Stimulated activated naive CD8-positive, alpha-beta T cell treated with anti-CD3 and anti-CD28 coated beads, Interleukin-15, amount 100 ng/mL, for 72 hours (primary cell): ENCODE measurements around the gene CRYBA2.

Source experiments
- ATAC-seq: fragments of 150-1000 bp; cut with Tn5 transposase; 2 replicates; pipeline ENCODE4 v1.10.0; 2021; ENCODE audit warnings: mild to moderate bottlenecking, moderate library complexity
- DNase-seq, 2 donors: peaks; one replicate each; pipeline ENCODE4 v3.0.0; 2021 to 2022
- H3K27ac Mint-ChIP-seq, 2 donors: one replicate each; pipeline ENCODE4 v1.8.0; 2022; ENCODE audit warnings: mild to moderate bottlenecking in 2 of 2, mixed read lengths in 2 of 2, moderate library complexity in 2 of 2
- H3K27me3 Mint-ChIP-seq: one replicate; pipeline ENCODE4 v1.8.0; 2022; ENCODE audit warnings: mixed read lengths
- H3K4me1 Mint-ChIP-seq: one replicate; pipeline ENCODE4 v1.8.0; 2022; ENCODE audit warnings: mild to moderate bottlenecking, mixed read lengths
- H3K4me3 Mint-ChIP-seq, 2 donors: one replicate each; pipeline ENCODE4 v1.8.0; 2022; ENCODE audit warnings: mild to moderate bottlenecking in 2 of 2, mixed read lengths in 2 of 2, moderate library complexity in 1 of 2
- H3K9me3 Mint-ChIP-seq, 2 donors: one replicate each; pipeline ENCODE4 v1.8.0; 2022; ENCODE audit warnings: mixed read lengths in 2 of 2

The CRYBA2 gene, protein sequence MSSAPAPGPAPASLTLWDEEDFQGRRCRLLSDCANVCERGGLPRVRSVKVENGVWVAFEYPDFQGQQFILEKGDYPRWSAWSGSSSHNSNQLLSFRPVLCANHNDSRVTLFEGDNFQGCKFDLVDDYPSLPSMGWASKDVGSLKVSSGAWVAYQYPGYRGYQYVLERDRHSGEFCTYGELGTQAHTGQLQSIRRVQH

DNA sequence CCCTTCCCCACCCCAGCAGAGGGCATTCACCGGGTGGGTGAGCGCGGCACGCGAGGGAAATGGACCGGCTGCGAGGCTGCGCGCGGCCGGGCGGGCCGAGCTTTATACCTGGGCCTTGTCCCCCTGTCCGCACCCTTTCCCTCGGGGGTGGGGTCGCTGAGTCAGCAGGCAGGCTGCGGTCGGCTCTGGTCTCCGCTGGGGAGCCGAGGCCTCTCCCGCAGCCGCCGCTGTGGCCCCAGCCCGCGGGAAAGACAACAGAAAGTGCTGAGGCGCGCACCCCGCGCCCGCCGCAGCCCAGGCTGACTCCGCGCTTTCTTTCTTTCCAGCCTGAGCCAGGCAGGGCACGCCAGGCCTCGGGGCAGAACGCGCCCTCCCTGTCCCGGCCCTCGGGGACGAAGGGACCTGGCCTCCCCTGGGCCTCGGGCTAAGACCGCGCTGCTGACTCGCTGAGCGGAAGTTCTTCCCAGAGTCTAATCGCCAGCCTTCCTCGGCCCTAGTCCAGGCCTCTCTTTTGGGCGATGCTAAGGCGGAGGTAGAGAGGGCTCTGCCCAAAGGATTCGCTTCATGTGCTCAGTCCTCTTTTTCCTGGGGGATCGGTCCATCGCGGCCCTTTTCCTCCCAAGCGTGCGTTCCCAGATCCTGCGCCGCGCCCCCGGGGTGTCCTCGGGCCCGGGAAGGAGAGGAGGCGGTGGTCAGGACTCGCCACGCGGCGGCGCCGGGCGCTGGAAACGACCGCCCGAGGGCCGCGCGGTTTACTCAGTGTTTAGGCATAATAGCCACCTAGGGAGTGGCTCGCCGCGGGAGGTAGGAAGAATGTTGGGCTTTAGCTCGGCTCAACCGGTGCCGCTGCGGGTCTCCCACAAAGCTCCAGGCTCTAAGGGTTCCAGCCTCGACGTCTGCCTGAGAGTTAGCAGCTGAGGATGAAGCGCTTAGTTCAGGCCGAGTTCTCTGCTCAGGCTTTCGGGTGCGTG is at the start of gene CRYBA2:
TSS of gene CRYBA2 (minus strand) at position 78 of the 971 bp plus-strand sequence. CDS start 246 bp downstream, outside the sequence.
- H3K4me1 Mint-ChIP-seq = peaks cover 21% of the 10 kb centered on the region
- peak within 1 kb of the TSS; percentile 26 to 50 for H3K4me3 Mint-ChIP-seq
- DNase-seq = no peak
- ATAC-seq = peak; percentile 48
- H3K27me3 Mint-ChIP-seq = peaks cover 100% of the 10 kb centered on the region
- H3K9me3 Mint-ChIP-seq = no peaks in the 10 kb centered on the region
- no peak within 1 kb of the TSS for H3K27ac Mint-ChIP-seq

DNA sequence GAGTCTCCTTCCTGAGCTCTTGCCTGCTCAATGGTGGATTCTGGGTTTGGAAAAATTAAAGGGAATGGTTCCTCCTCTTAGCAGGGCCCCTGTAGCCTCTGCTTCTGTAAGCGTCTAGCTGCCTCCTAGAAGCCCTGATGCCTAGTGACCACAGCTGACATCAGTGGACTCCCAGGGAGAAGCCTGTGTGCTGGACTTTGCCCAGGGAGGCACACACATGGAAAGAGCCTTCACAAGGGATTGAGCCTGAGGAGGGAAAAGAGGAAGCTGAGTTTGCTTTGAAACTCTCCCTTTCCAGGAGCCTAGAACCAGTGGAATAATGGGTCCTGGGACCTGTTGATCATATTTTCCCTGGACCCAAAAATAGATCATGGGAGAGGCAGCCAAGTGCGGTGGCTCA is 49.5 kb upstream of the CRYBA2 start:
- DNase-seq = no peak
- no peaks in the 10 kb centered on the region for H3K9me3 Mint-ChIP-seq
- H3K27ac Mint-ChIP-seq = no peak overlapping the region
- H3K27me3 Mint-ChIP-seq = peaks cover 85% of the 10 kb centered on the region
- no peak for ATAC-seq
- H3K4me3 Mint-ChIP-seq = no peak overlapping the region
- peaks cover 7% of the 10 kb centered on the region for H3K4me1 Mint-ChIP-seq

DNA sequence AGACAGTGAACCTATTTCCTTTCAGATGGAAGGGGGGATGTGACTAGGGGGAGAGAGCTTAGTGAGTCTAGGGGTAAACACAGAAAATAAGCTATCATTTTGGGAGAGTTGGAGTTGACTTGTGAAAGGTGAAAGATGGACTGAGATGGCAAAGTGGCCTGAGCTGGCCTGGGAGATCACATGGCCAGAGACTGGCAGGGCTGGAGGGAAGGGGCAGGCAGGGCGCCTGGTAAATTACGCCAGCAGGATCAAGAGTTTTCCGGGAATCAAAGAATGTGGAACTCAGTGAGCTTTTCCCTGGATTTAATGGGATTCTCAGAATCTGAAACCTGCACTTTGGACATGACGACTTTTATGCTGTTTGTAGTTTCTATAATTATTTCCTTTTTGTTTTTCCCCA is 48.9 kb upstream of the CRYBA2 start:
- peaks cover 7% of the 10 kb centered on the region for H3K4me1 Mint-ChIP-seq
- H3K27ac Mint-ChIP-seq = no peak overlapping the region
- H3K4me3 Mint-ChIP-seq = no peak overlapping the region
- DNase-seq (no peak), ATAC-seq (no peak)
- peaks cover 85% of the 10 kb centered on the region for H3K27me3 Mint-ChIP-seq
- H3K9me3 Mint-ChIP-seq = no peaks in the 10 kb centered on the region

GRCh38 chr2:219041252-219041651 is 48.0 kb upstream of the CRYBA2 start, which contains the start of gene CFAP65:
TSS of gene CFAP65 (minus strand) at chr2:219041516. CDS start at chr2:219039048, 2,468 bp downstream.
- peak in 1 of 2 donors; percentile 31 for DNase-seq
- peak; percentile 58 for ATAC-seq
- peaks cover 7% of the 10 kb centered on the region for H3K4me1 Mint-ChIP-seq
- peak within 1 kb of the TSS; percentile 81 to 88 for H3K4me3 Mint-ChIP-seq
- no peaks in the 10 kb centered on the region for H3K9me3 Mint-ChIP-seq
- peak within 1 kb of the TSS in 1 of 2 donors; percentile 9 for H3K27ac Mint-ChIP-seq
- H3K27me3 Mint-ChIP-seq = peaks cover 84% of the 10 kb centered on the region

DNA sequence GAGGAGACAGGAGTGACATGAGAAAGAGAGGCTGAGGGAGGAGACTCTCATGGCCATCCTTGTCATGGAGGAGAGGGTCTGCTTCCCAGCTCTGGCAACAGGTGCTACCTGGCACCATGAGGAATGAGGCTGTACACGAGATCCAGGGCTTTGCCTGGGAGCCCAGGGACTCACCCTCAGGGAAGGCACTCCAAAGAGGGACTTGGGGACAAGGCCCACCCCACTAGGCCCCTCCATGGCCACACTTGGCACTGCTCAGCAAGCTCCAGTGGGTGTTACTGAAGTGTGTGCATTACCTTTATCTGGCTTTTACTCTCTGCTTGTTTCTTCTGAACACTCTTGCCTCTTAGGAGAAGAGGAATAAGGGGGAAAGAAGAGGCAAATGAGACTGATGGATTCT is 45.4 kb upstream of the CRYBA2 start:
- ATAC-seq (no peak), DNase-seq (no peak)
- Mint-ChIP-seq H3K9me3 (no peaks in the 10 kb centered on the region), H3K4me1 (peaks cover 7% of the 10 kb centered on the region), H3K27ac (no peak overlapping the region), H3K4me3 (no peak overlapping the region), H3K27me3 (peaks cover 85% of the 10 kb centered on the region)

DNA sequence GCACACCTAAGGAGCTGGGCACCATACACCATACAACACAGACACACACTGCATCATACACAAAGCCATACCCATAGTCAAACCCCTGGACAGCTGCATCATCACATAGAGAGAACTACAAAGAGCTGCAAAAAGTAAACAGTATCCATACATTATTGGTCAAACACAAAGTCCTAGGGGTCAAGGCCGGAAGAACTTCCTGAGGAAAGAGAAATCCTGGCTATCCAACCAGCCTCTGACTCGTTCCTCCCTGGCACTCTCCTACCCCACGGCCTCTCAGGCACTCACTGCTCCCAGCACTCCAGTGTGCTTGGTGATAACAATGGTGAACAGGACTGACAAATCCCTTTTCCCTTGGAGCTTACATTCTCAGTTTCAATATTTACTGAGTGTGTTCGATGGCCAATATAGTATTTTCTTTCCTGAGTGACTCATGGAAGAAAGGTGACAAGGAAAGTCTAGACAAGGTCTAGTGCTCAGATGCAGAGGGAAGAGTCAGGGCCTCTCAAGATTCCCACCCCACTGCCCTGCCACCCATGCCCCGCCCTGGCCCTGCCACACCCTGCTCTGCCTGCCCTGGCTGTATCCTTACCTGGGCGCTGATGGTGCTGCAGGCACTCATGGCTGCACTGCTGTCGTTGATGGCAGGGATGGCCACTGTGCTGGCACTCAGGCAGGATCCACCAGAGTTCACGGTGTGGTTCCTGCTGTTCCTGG is 44.7 kb upstream of the CRYBA2 start:
- no peak overlapping the region for H3K4me3 Mint-ChIP-seq

DNA sequence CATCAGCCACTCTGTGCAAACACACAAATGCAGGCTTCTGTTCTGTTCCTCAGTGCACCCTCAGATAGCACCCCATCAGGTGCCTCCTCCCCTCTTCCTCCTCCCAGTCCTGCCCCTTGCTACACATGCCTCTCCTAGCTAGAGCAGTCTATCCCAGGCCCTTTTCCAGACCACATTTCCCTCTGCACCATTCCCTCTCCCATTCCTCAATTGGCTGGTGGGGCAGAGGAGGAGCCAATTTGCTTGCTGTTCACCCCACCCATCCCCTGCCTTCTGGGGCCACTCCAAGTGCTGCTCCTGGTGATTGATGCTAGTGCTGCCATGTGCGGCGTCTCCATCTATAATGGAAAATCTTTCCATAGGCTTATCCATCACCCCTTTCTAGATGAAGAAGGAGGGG is 42.7 kb upstream of the CRYBA2 start:
- Mint-ChIP-seq H3K4me1 (peaks cover under 1% of the 10 kb centered on the region), H3K9me3 (no peaks in the 10 kb centered on the region), H3K4me3 (no peak overlapping the region), H3K27me3 (peaks cover 84% of the 10 kb centered on the region), H3K27ac (no peak overlapping the region)
- ATAC-seq (no peak), DNase-seq (no peak)

More for the DNA sequence above, 44.7 kb upstream of the CRYBA2 start:
- ATAC-seq = no peak
- H3K27ac Mint-ChIP-seq = no peak overlapping the region
- H3K27me3 Mint-ChIP-seq = peaks cover 85% of the 10 kb centered on the region
- peaks cover 7% of the 10 kb centered on the region for H3K4me1 Mint-ChIP-seq
- DNase-seq = no peak
- no peaks in the 10 kb centered on the region for H3K9me3 Mint-ChIP-seq

DNA sequence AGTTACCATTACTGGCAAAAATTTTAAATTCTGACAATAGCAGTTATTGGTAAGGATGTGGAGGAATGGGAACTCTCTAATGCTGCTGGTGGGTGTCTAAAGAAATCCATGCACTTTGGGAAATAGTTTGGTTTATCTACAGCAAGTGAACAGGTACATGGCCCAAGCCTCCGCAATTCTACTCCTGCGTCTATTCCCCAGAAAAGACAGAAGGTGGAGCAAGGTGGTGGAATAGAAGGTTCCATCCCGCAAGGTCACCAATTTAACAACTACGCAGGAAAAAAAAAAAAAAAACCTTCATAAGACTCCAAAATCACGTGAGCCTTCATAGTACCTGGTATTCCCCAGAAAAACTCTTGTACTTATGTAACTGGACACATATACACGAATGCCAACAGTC is 41.6 kb upstream of the CRYBA2 start:
- H3K4me1 Mint-ChIP-seq = no peaks in the 10 kb centered on the region
- no peak overlapping the region for H3K27ac Mint-ChIP-seq
- ATAC-seq = no peak
- DNase-seq = no peak
- H3K4me3 Mint-ChIP-seq = no peak overlapping the region
- H3K9me3 Mint-ChIP-seq = no peaks in the 10 kb centered on the region
- peaks cover 87% of the 10 kb centered on the region for H3K27me3 Mint-ChIP-seq

DNA sequence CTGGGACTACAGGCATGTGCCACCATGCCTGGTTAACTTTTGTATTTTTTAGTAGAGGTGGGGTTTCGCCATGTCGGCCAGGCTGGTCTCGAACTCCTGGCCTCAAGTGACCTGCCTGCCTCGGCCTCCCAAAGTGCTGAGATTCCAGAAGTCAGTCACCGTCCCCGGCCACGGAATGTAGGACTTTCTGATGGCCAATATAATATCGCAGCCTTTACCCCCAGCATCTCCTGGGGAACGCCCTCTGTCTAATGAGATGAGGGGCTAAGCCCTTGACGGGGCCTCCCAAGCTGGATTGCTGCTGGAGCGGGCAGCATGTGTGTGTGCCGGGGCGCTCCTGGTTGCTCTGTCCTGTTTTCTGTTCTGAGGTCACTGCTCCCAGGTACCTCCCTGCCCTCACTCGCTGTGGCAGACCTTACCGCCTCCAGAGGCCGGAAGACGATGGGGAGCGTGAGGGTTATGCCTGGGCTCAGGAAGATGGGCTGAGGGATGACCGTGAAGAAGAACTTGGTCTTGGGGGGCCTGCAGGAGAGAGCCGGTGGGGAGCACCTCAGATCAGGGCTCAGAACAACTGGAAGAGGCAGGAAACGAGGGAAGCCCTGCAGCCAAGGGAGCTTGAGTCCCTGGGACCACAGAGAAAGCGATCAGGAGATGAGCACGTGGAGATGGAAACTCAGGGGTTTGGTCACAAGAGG is 39.0 kb upstream of the CRYBA2 start:
- DNase-seq (no peak), ATAC-seq (no peak)
- H3K27ac Mint-ChIP-seq = no peak overlapping the region
- no peaks in the 10 kb centered on the region for H3K9me3 Mint-ChIP-seq
- H3K27me3 Mint-ChIP-seq = peaks cover 76% of the 10 kb centered on the region
- H3K4me1 Mint-ChIP-seq = no peaks in the 10 kb centered on the region
- H3K4me3 Mint-ChIP-seq = no peak overlapping the region

- no peaks in the 10 kb centered on the region for H3K9me3 Mint-ChIP-seq
Measured at GRCh38 chr2:219031005-219031738, 38.0 kb upstream of the CRYBA2 start.

GRCh38 chr2:219030177-219030940 is 37.1 kb upstream of the CRYBA2 start:
- H3K27ac Mint-ChIP-seq = no peak overlapping the region
- H3K27me3 Mint-ChIP-seq = peaks cover 59% of the 10 kb centered on the region

More at GRCh38 chr2:219031005-219031738, 38.0 kb upstream of the CRYBA2 start:
- ATAC-seq (peak; percentile 8), DNase-seq (no peak)
- Mint-ChIP-seq H3K27me3 (peaks cover 67% of the 10 kb centered on the region), H3K27ac (no peak overlapping the region), H3K4me3 (no peak overlapping the region), H3K4me1 (no peaks in the 10 kb centered on the region)

DNA sequence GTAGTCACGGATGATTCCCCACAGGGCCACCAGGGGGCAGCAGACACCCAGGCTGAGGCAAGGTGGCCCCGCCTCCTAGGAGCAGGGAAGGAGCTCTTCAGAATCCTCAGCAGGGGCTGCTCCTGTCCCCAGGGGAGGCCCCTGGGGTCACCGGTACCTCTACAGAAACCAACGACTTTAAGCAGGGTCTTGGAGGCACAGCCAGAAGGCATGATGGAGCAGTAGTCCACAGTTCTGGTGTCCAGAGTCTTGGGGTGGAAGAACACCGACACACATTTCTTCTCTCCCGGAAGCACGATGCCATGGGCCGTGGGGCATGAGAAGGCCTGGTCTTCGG is 36.6 kb upstream of the CRYBA2 start:
- no peaks in the 10 kb centered on the region for H3K9me3 Mint-ChIP-seq
- no peak overlapping the region for H3K4me3 Mint-ChIP-seq
- peaks cover 53% of the 10 kb centered on the region for H3K27me3 Mint-ChIP-seq

More at GRCh38 chr2:219030177-219030940, 37.1 kb upstream of the CRYBA2 start:
- DNase-seq (no peak), ATAC-seq (no peak)
- Mint-ChIP-seq H3K4me1 (no peaks in the 10 kb centered on the region), H3K4me3 (no peak overlapping the region), H3K9me3 (no peaks in the 10 kb centered on the region)

GRCh38 chr2:219028996-219029828 is 36.0 kb upstream of the CRYBA2 start:
- H3K9me3 Mint-ChIP-seq = no peaks in the 10 kb centered on the region
- ATAC-seq (peak; percentile 21), DNase-seq (no peak)
- H3K4me1 Mint-ChIP-seq = no peaks in the 10 kb centered on the region
- no peak overlapping the region for H3K27ac Mint-ChIP-seq
- no peak overlapping the region for H3K4me3 Mint-ChIP-seq
- H3K27me3 Mint-ChIP-seq = peaks cover 48% of the 10 kb centered on the region

More for the DNA sequence above, 36.6 kb upstream of the CRYBA2 start:
- peak; percentile 70 to 74 for DNase-seq
- Mint-ChIP-seq H3K4me1 (no peaks in the 10 kb centered on the region), H3K27ac (no peak overlapping the region)
- ATAC-seq = peak; percentile 78
